Cortex of kidney (tissue), 1 donor: ENCODE results near the gene PRR9.
"Not testable (repeated sequence)": the region's sequence is repeated elsewhere in the genome, so short reads cannot be mapped to it uniquely, and the experiment has no call there.

Experiments used
- DNase-seq: peaks from one replicate; lab custom pipeline; 2025; lab: John Stamatoyannopoulos, UW

PRR9 gene

GRCh38 chr1:153217212-153217611 is at the start of gene PRR9:
Gene PRR9, plus strand, starts transcription at chr1:153217584. Its CDS starts 561 bp downstream, at chr1:153218145.
- no peak for DNase-seq

GRCh38 chr1:153168686-153169085 is 48.7 kb upstream of the PRR9 start:
- DNase-seq: no peak

GRCh38 chr1:153174624-153175023 is 42.8 kb upstream of the PRR9 start:
- no peak for DNase-seq

GRCh38 chr1:153178922-153179321 is 38.5 kb upstream of the PRR9 start:
- no peak for DNase-seq

- no peak for DNase-seq
Observed at GRCh38 chr1:153180556-153180955, 36.8 kb upstream of the PRR9 start.

- DNase-seq: not testable (repeated sequence)
Observed at GRCh38 chr1:153188301-153188700, 29.1 kb upstream of the PRR9 start.

- DNase-seq: no peak
Observed at GRCh38 chr1:153190373-153190772, 27.0 kb upstream of the PRR9 start.

- DNase-seq: no peak
Observed at GRCh38 chr1:153192697-153193096, 24.7 kb upstream of the PRR9 start.

GRCh38 chr1:153194331-153195050 is 22.9 kb upstream of the PRR9 start:
- DNase-seq: no peak

- no peak for DNase-seq
Observed at GRCh38 chr1:153195216-153195615, 22.2 kb upstream of the PRR9 start.

- no peak for DNase-seq
Observed at GRCh38 chr1:153202006-153202405, 15.4 kb upstream of the PRR9 start.

GRCh38 chr1:153203130-153203529 is 14.3 kb upstream of the PRR9 start, which contains the start of gene LELP1:
Gene LELP1, plus strand, starts transcription at chr1:153203430. Its CDS starts 1,278 bp downstream, at chr1:153204708.
- no peak for DNase-seq

- DNase-seq: no peak
Observed at GRCh38 chr1:153206631-153207030, 10.8 kb upstream of the PRR9 start.

- no peak for DNase-seq
Observed at GRCh38 chr1:153210206-153210605, 7.2 kb upstream of the PRR9 start.

- DNase-seq: no peak
Observed at GRCh38 chr1:153212201-153212600, 5.2 kb upstream of the PRR9 start.

GRCh38 chr1:153213519-153213918 is 3.9 kb upstream of the PRR9 start:
- no peak for DNase-seq

GRCh38 chr1:153217744-153218416 is 496 bp downstream of the PRR9 start:
- DNase-seq: no peak

- DNase-seq: no peak
Observed at GRCh38 chr1:153220606-153221303, 3.4 kb downstream of the PRR9 start.

- not testable (repeated sequence) for DNase-seq
Observed at GRCh38 chr1:153223040-153223891, 5.9 kb downstream of the PRR9 start.

- no peak for DNase-seq
Observed at GRCh38 chr1:153227810-153228209, 10.4 kb downstream of the PRR9 start.

GRCh38 chr1:153228491-153228890 is 11.1 kb downstream of the PRR9 start:
- no peak for DNase-seq
